Activated CD4-positive, CD25-positive, alpha-beta regulatory T cell (primary cell): ENCODE results near the gene SUGCT.

Experiments used
- DNase-seq, 4 experiments: peaks; one replicate each; lab custom pipeline; 2025; lab: John Stamatoyannopoulos, UW

Gene SUGCT

GRCh38 chr7:40874756-40875155 lies 740.0 kb downstream of the SUGCT start:
- DNase-seq = no peak

GRCh38 chr7:40876601-40877000 lies 741.8 kb downstream of the SUGCT start:
- DNase-seq = no peak

GRCh38 chr7:40879941-40880543 lies 745.2 kb downstream of the SUGCT start:
- no peak for DNase-seq

DNA sequence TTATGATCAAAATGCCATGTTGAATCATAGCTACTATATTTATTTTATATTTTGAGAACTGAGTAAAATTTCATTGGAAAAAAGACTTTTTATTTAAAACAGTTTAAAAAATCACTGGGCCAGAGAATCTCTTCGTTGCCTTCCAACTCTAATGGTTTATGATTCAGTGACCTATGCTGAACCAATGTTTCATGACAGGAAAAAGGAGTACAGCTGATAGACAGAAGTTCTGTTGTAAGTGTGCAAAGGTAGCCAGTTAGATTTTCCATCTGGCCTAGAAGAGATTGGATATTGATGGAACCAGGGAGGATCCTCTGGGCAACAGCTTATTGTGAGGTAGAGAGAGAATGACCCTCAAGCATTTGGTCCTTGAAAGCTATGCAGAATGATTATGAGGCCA lies 745.8 kb downstream of the SUGCT start:
- DNase-seq = no peak

- no peak for DNase-seq
Measured at GRCh38 chr7:40881405-40881926, 746.7 kb downstream of the SUGCT start.

DNA sequence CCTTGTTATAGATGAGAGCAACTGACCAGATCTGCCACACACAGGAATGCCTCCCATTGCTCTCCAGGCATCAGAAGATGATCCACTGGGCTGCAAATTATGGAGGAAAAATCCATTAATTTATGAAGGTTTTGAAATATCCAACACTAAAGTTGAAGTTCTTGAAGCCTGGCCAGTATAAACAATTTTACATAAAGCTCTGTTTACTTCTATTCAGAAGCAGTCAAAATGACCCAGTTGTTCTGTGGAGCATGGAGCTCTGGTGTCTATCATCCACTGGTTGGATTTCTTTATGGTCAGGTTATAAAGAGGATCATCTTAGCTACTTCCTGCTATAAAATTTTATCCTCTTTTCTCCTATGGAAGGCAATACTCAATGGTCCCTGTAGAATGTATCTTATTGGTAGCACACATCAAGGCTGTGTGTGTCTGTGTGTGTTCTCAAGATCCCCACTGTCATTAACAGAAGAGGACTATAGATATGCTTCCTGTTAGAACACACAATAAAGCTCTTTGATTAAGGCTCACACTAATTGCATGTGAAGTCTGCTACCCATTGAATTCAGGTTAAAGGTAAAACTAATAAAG lies 747.4 kb downstream of the SUGCT start:
- DNase-seq = no peak

DNA sequence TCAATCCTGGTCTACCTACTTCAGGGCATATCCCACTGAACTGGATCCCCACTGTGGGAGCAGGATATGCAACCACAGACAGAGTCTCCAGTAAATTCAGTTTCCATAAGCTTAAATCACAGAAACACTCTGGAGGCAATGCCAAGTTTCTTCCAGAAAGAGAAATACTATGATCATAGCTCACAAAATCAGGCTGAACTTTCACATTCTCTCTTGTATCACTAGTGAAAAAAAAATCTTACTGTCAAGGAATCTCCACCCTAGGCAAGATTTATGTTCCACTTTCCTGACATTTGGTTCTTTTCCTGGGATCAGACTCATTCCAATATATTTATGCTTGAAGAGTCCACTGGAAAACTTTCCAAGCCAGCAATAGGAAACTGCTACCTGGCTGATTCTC lies 749.0 kb downstream of the SUGCT start:
- no peak for DNase-seq

DNA sequence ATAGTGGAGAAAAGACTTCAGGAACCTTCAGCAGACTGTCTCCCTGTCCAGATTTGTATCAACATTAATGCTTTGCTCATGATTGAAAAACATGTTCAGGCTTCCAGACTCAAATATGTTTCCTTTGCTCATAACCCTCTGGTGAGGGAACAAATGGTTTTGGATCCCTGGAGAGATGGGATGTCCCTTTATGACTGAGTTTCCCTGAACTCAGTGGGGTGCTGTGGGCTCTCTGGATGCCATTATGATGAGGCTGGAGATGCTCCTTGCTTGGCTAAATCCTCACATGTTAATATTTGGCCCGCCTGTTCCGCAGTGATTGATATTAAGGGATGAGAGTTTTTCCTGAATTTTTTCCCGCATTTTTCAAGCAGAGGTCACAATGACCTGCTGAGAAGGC lies 749.4 kb downstream of the SUGCT start:
- no peak for DNase-seq

- no peak for DNase-seq
Measured at GRCh38 chr7:40885503-40885902, 750.7 kb downstream of the SUGCT start.

GRCh38 chr7:40887099-40887498 lies 752.3 kb downstream of the SUGCT start:
- no peak for DNase-seq

DNA sequence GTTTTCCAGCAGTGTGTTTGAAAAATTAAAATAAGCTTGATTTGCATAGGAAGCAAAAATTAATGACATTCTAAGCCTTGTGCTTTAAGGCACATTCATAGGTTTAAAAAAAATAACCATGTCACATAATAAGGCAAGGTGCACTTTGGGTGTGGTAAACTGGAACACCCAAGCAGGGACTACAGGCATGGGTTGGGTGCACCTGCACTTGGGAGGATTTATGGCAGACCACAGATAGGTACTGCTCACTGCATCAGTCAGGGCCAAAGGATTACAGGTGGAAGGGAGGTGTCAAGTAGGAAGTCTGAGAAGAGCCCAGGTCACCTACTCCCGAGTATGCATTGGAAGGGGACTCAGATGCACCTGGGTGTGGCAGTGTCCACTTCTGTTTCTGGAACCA lies 753.7 kb downstream of the SUGCT start:
- DNase-seq = no peak

GRCh38 chr7:40889099-40889498 lies 754.3 kb downstream of the SUGCT start:
- no peak for DNase-seq

- DNase-seq = no peak
Measured at GRCh38 chr7:40889539-40889938, 754.7 kb downstream of the SUGCT start.

GRCh38 chr7:40890088-40890692 lies 755.4 kb downstream of the SUGCT start:
- no peak for DNase-seq

DNA sequence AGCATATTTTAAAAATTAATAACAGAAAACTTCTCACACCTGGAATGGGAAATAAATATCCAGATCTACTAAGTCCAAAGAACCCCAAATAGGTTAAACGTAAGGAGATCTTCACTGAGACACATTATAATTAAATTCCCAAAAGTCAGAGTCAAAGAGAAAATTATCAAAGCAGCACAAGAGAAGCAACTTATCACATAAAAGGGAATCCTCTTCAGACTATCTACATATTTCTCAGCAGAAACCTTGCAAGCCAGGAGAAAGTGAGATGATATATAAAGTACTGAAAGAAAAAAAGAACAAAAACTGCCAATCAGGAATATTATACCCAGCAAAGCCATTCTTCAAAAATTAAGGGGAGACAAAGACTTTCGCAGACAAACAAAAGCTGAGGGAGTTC lies 756.4 kb downstream of the SUGCT start:
- no peak for DNase-seq

DNA sequence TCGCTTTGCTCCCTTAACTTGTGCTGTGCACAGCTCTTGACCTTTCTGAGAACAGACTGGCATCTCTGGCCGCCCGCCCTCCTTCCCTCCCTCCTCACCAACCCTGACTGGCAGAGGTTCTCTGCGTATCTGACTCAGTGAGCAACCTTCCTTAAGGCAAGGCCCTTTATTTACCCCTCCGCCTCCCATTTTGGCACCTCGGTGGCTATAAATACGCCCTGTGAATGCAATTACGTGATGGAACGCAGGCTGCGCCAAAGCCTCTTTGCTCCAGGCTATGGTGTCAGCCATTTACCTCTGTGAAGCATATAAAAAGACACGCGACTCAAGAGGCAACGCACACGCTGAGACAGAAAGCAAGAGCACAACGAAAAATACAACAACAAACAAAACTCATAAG lies 764.3 kb downstream of the SUGCT start:
- no peak for DNase-seq

DNA sequence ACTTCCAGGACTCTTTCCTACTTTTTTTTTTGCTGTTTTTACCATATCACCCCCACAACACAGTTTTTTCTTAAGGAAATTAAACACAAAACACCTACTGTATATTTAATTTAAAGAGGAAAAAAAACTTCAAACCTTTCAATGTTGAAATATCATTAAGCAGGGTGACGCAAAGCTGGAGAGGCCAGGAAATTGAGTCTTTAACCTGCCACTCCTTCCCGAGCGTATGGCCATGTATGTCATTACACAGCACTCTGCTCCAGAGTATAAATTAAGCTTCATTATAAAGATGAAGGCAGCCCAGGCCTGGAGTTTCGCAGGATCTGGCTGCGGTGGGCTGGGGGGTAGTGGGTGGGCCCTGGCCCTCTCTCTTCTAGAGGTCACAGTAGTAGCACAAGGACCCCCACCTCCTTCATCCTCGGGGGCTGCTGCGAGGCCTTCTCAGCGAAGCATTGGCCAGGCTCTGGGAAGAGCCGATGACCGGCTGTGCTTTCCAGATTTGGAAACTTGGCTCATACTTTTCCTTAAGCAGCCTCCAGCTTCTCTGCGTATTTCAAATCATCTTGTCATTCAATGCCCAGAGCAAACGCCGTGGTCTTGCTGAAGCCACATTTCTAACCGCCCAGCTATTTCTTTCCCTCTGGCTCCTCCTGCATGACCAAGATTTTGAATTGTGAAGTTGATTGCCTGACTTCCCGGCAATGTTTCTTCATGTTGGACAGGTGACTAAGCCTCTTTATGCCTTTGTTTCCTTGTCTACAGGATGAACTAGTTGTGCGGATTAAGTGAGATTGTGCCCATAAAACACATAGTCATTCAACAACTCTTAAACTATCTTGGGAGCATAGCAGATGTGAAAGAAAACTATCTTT lies 765.1 kb downstream of the SUGCT start:
- no peak for DNase-seq

GRCh38 chr7:40903872-40904271 lies 769.1 kb downstream of the SUGCT start:
- DNase-seq = no peak

DNA sequence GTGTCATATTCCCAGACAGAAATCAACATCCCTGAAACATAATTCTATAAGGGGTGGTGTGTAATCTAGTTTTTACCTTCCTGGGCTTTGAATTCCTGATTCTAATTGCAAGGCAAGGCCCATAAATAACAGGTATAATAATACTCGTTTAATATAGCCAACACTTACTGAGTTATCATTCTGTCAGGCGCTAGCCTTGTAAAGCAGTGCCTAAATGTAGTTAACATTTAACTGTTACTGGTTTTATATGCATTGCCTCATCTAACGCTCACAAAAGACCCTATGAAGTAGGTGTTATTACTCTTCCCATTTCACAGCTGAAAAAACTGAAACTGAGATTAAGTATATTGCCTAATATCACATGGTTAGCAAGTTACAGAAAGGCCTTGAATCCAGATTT lies 772.5 kb downstream of the SUGCT start:
- DNase-seq = no peak

DNA sequence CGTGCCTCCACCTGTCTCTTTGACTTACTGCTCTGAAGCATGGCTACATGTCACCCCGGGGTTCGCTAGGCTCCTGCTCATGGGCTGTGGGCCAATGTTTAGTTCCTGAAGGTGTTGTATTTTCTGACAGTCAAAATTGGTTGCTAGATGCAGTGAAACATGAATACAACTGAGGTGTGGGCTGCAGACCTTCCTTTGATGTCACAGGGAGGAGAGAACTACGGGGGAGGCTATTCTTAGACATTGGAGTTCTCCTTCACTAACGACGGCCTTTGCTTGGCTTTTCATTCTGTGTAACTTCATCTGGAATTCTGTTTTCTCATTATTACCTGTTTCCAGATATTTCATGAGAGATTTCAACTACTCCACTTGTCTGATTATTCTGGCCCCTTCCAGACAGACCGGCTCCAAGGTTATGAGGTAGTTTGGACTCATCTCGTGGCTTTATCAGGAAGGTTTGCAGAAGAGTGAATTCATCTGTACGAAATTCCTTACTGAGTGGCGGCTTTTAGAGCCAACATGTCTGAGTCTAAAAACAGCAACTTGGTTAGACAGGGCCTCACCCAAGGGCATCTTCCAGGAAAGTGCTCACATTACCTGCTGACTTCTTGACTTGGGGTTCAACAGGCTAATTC lies 774.7 kb downstream of the SUGCT start:
- no peak for DNase-seq
